HCEC 1CT (cell line): ENCODE data around the gene SPINK7.

ENCODE experiments used
- DNase-seq: peaks from one replicate; pipeline ENCODE4 v3.0.0-alpha.2; 2017

Gene SPINK7

DNA sequence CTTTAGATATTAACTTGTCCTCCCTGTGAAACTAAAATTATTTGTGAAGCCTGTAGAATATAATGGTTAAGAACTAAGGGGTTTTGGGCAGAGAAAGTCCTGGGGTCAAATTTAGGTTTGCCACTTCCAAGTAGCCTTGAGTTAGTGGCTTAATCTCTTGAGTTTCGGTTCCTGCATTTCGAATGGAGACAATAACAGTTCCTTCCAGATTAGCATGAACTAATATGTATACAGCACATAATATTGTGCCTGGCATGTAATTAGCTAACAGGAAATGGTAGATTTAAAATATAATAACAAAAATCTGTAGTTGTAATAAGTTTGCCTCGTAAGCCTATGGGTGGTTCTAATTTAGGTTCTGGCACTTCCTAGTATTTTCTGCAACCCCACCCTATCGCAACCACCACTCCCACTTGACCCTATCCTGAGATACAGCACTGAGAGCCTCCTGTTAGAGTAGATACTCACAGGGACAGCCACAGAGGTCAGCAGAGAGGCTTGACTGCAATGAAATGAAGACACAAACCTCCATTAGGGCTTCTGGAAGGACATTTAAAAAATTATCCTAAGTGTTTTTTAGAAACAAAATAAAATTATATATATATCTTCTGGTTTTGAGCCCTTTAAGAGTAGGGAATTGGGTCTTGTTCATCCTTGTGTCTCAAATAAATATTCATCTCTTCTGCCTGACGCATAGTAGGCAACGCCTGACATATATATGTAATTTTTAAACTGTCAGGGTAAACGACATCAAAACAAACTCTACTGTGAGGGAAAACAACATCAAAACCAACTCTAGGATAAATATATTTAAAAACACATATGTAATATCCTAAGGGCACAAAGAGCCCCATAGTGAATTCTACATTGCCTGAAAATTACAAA is 31.6 kb downstream of the SPINK7 start:
- DNase-seq: no peak

GRCh38 chr5:148347706-148348105 is 35.5 kb downstream of the SPINK7 start:
- no peak for DNase-seq

- no peak for DNase-seq
Measured at GRCh38 chr5:148352696-148353095, 40.5 kb downstream of the SPINK7 start.

- DNase-seq: no peak
Measured at GRCh38 chr5:148353634-148354033, 41.4 kb downstream of the SPINK7 start.

- DNase-seq: no peak
Measured at GRCh38 chr5:148364343-148364742, 52.1 kb downstream of the SPINK7 start.
